Small intestine (tissue), 7 donors: ENCODE measurements around the gene TRIM47. TPM values are rescaled to one million over a fixed set of nuclear protein-coding genes. Genes with fewer than 3 reads are reported as not detected.
"Not testable (repeated sequence)": the region's sequence is repeated elsewhere in the genome, so short reads cannot be mapped to it uniquely, and the experiment has no call there.

Experiments
- DNase-seq, 2 donors: peaks; one replicate each; pipeline versions ENCODE4 v3.0.0 to v3.0.0-alpha.2; 2013
- FAIRE-seq: peaks from 2 replicates; lab custom pipeline; 2012; peaks lifted over from hg19 to GRCh38; lab: Jason Lieb, UNC
- H3K27ac ChIP-seq, 3 donors: one replicate each; pipeline ENCODE4 v1.5.1; 2013; ENCODE audit warnings: low read length in 2 of 3, mild to moderate bottlenecking in 2 of 3, control low read depth in 1 of 3, inconsistent platforms in 1 of 3, low read depth in 1 of 3, moderate library complexity in 1 of 3
- H3K27me3 ChIP-seq, 3 donors: one replicate each; pipeline ENCODE4 v1.6.1; 2013; ENCODE audit warnings: low read length in 3 of 3, inconsistent platforms in 1 of 3; ENCODE audit not compliant: control insufficient read depth in 3 of 3, insufficient read depth in 3 of 3
- H3K36me3 ChIP-seq, 3 donors: one replicate each; pipeline ENCODE4 v1.6.1; 2013; ENCODE audit warnings: low read length in 3 of 3, inconsistent platforms in 1 of 3, low read depth in 1 of 3, mild to moderate bottlenecking in 1 of 3, moderate library complexity in 1 of 3; ENCODE audit not compliant: control insufficient read depth in 3 of 3, insufficient read depth in 2 of 3
- H3K4me1 ChIP-seq, 3 donors: one replicate each; pipeline ENCODE4 v1.6.1; 2013; ENCODE audit warnings: low read length in 2 of 3, inconsistent platforms in 1 of 3, low read depth in 1 of 3, mild to moderate bottlenecking in 1 of 3, moderate library complexity in 1 of 3; ENCODE audit not compliant: control insufficient read depth in 3 of 3, insufficient read depth in 2 of 3
- H3K4me3 ChIP-seq, 3 donors: one replicate each; pipeline ENCODE4 v1.5.1; 2013; ENCODE audit warnings: low read length in 3 of 3, control low read depth in 1 of 3, inconsistent platforms in 1 of 3, low read depth in 1 of 3, mild to moderate bottlenecking in 1 of 3, moderate library complexity in 1 of 3
- H3K9me3 ChIP-seq, 2 donors: one replicate each; pipeline ENCODE4 v1.6.1; 2013; ENCODE audit warnings: low read depth in 1 of 2, low read length in 1 of 2; ENCODE audit not compliant: control insufficient read depth in 2 of 2, insufficient read depth in 1 of 2
- WGBS, 3 donors: extraction: QIAGEN DNeasy Blood & Tissue Kit; methylation state at CpG; one replicate each; pipeline ENCODE4 v1.1.7; 2013; 5-methylcytosine and 5-hydroxymethylcytosine counted together
- polyA plus RNA-seq, 4 donors: library from polyadenylated mRNA; stranded (reverse) in 3 of 4; unstranded in 1 of 4; fragments of 200-250 nt in 3 of 4; fragments of 120-200 nt in 1 of 4; gene quantifications; one replicate each; pipeline versions ENCODE4 v1.2.1 to v1.2.3, GENCODE V29; 2013
- donor health status: healthy with polysubstance abuse.
- donor health status: control.
- donor health status: control.
- donor health status: Bipolar disorder and iron deficiency.
- donor health status: healthy.

The TRIM47 gene
- polyA plus RNA-seq, 4 donors = 4.9 to 63.3 (median 43.8) TPM

DNA sequence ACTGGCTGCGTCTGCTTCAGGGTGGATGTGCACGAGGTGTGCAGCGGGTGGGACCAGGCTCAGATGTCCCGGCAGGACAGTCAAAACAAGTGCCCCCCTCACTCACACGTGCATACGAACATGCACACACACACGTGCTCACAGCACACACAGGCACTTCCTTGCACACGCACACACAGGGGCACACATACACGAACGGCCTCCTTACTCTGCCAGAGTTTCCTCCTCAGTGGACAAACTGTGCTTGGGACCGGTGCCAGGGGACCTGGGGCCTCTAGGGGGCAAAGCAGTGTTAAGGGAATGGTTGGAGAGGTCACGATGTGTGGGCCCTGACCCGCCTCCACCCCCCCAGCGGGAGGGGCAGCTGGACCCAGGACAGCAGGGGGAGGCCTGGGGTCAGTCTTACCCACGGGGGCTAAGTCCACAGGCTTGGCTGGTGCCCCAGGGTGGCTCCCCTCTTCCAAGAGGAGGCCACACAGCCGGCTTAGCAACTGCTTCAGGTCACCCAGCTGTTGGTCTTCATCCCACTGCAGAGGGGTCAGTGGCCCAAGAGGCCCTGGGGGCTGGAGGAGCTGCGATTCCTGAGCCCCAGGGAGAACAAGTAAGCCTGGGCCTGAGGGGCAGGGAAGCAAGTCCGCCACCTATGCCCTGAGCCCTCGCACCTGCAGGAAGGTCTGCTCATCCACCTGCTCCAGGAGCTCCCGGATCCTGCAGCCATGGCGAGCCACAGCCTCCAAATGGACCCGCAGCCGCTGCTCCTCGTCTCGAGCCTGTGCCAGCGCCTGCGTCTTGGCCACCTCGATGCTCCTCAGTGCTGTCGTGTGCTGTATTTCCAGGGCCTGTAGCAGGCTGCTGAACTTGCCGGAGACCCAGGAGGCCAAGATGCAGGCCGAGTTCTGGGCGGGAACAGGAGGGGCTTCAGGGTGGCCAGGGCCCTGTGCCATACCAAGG, 13.5 kb upstream of the TRIM47 start:
- Histone ChIP-seq H3K4me3 (no peak overlapping the region), H3K9me3 (no peaks in the 10 kb centered on the region), H3K27me3 (no peaks in the 10 kb centered on the region), H3K27ac (no peak overlapping the region), H3K36me3 (peaks cover 0 to 70% (median 3%) of the 10 kb centered on the region in 3 donors), H3K4me1 (peaks cover 0 to 51% (median 2%) of the 10 kb centered on the region in 3 donors)
- FAIRE-seq = no peak
- no peak for DNase-seq
- 57 to 72% (median 69%) methylated on average over 32 of the region's 32 CpGs for WGBS, 3 donors

- Histone ChIP-seq H3K9me3 (no peaks in the 10 kb centered on the region), H3K4me1 (peaks cover 0 to 51% (median 2%) of the 10 kb centered on the region in 3 donors), H3K4me3 (no peak overlapping the region), H3K27me3 (no peaks in the 10 kb centered on the region), H3K36me3 (peaks cover 0 to 75% (median 3%) of the 10 kb centered on the region in 3 donors), H3K27ac (no peak overlapping the region)
- DNase-seq (no peak), FAIRE-seq (no peak)
- 31 to 77% (median 51%) methylated on average over 31 of the region's 31 CpGs for WGBS, 3 donors
These were observed 12.7 kb upstream of the TRIM47 start for GRCh38 chr17:75891022-75891604.

DNA sequence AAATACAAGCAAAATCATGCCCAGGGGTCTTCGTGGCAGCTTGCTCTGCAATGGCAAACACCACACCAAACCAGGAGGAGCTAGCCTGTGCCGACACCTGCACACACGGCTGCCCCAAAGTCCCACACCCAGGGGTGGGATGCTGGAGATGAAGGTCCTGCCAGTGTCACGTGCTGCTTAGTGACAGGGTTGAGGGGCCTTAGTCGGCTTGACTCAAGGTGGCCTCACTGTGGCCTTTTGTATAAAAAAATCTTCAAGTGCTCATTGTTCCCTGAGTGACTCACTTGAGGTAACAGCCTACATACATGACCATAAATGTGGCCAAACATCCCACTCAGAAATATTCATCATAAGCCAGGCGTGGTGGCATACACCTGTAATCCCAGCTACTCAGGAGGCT, 11.1 kb upstream of the TRIM47 start:
- H3K4me3 ChIP-seq = no peak overlapping the region
- no peak for FAIRE-seq
- no peaks in the 10 kb centered on the region for H3K9me3 ChIP-seq
- H3K27ac ChIP-seq = no peak overlapping the region
- peaks cover 0 to 36% (median 0%) of the 10 kb centered on the region in 3 donors for H3K4me1 ChIP-seq
- H3K27me3 ChIP-seq = no peaks in the 10 kb centered on the region
- no peak for DNase-seq
- H3K36me3 ChIP-seq = peaks cover 0 to 69% (median 3%) of the 10 kb centered on the region in 3 donors
- WGBS, 3 donors = 79 to 87% (median 81%) methylated on average over 6 of the region's 6 CpGs

DNA sequence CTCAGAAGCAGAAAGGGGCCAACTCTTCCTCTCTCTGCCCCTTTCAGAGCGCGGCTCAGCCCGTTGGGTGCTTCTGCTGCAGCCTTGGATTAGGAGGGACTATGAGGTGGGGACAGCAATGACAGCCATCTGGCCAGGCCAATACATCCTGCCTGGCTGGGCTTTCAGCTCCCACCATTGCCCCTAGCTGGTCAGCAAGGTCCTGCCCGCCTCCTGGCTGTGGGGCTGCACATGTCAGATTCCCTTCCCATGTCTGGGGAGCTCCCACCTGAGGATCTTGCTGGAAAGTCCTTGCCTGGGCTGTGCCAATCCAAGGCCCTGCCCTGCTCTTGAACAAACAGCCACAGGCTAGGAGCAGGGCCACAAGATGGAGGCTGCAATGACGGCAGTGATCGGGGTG, 10.1 kb upstream of the TRIM47 start:
- FAIRE-seq (no peak), DNase-seq (no peak)
- peaks cover 0 to 60% (median 3%) of the 10 kb centered on the region in 3 donors for H3K36me3 ChIP-seq
- no peak overlapping the region for H3K27ac ChIP-seq
- WGBS, 3 donors = 84 to 88% (median 85%) methylated on average over 6 of the region's 6 CpGs
- no peaks in the 10 kb centered on the region for H3K9me3 ChIP-seq
- no peak overlapping the region for H3K4me3 ChIP-seq
- H3K4me1 ChIP-seq = peaks cover 0 to 27% (median 0%) of the 10 kb centered on the region in 3 donors
- no peaks in the 10 kb centered on the region for H3K27me3 ChIP-seq

DNA sequence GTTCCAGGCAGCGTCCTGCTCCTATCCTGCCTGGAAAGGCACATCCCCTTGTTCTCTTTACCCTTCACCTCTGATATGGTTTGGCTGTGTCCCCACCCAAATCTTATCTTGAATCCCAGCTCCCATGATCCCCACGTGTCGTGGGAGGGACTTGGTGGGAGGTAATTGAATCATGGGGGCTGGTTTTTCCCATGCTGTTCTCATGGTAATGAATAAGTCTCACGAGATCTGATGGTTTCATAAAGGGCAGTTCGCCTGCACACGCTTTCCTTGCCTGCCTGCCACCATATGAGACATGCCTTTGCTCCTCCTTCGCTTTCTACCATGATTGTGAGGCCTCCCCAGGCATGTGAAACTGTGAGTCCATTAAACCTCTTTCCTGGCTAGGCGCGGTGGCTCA, 7.5 kb upstream of the TRIM47 start:
- not testable (repeated sequence) for H3K27me3 ChIP-seq, FAIRE-seq, H3K4me1 ChIP-seq, H3K4me3 ChIP-seq, DNase-seq, H3K27ac ChIP-seq, H3K9me3 ChIP-seq
- peaks cover 0 to 34% (median 1%) of the 10 kb centered on the region in 3 donors for H3K36me3 ChIP-seq
- WGBS, 3 donors = 75 to 81% (median 78%) methylated on average over 9 of the region's 9 CpGs

- Histone ChIP-seq H3K36me3 (peaks cover 0 to 29% (median 0%) of the 10 kb centered on the region in 3 donors), H3K27me3 (no peaks in the 10 kb centered on the region), H3K9me3 (no peaks in the 10 kb centered on the region), H3K27ac (no peak overlapping the region), H3K4me3 (no peak overlapping the region), H3K4me1 (no peaks in the 10 kb centered on the region)
- WGBS, 3 donors = 65 to 79% (median 72%) methylated on average over 8 of the region's 8 CpGs
- DNase-seq (no peak), FAIRE-seq (no peak)
These were observed 7.0 kb upstream of the TRIM47 start for GRCh38 chr17:75885431-75885830.

DNA sequence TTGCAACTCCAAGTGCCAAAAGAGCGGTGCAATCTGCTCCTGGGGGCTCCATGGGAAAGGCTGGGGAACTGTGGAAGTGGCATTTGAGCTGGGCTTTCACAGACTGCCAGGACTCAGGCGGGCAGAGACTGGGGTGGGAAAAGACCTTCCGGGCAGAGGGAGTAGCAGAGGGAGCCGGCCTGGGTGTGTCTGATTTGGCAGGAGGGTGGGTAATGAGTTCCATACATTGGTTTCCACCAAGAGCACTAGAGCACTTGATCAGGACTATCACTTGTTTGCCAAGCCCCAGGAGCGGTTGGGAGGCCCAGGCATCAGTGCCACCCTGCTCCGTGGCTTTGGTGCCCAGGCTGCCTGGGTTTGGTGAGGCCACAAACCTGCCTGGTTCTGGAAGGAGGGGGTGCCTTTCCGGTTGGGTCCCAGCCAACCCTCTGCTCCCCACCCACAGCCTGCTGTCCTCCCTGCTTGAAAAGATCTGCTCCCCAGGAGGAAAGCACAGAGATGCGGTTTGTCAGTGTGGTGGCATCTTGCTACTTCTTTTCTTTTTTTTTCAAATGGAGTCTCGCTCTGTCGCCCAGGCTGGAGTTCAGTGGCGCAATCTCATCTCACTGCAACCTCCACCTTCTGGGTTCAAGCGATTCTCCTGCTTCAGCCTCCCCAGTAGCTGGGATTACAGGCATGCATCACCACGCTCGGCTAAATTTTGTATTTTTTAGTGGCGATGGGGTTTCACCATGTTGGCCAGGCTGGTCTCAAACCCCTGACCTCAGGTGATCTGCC, 3.5 kb upstream of the TRIM47 start:
- no peaks in the 10 kb centered on the region for H3K9me3 ChIP-seq
- H3K36me3 ChIP-seq = peaks cover 0 to 7% (median 0%) of the 10 kb centered on the region in 3 donors
- H3K4me3 ChIP-seq = no peak overlapping the region
- DNase-seq (no peak), FAIRE-seq (no peak)
- H3K4me1 ChIP-seq = peaks cover 0 to 8% (median 0%) of the 10 kb centered on the region in 3 donors
- no peak overlapping the region for H3K27ac ChIP-seq
- 80 to 87% (median 82%) methylated on average over 14 to 15 of the region's 15 CpGs for whole genome bisulfite sequencing, 3 donors
- peaks cover 0 to 12% (median 0%) of the 10 kb centered on the region in 3 donors for H3K27me3 ChIP-seq

DNA sequence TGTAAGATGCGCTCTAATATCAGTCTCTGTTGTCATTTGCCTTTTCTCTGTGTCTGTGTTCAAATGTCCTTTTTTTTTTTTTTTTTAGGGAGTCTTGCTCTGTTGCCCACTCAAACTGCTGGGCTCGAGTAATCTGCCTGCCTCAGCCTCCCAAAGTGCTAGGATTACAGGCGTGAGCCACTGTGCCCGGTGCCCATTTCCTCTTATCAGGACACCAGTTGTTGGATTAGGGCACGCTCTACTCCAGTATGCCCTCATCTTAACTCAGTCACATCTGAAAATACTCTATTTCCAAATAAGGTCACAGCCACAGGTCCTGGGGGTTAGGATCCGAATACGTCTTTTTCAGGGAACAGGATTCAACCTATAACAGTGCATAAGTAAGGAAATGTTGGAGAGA, 1.9 kb upstream of the TRIM47 start:
- Histone ChIP-seq H3K4me3 (no peak overlapping the region), H3K4me1 (peaks cover 0 to 23% (median 3%) of the 10 kb centered on the region in 3 donors), H3K27ac (no peak overlapping the region), H3K9me3 (no peaks in the 10 kb centered on the region), H3K27me3 (peaks cover 0 to 12% (median 0%) of the 10 kb centered on the region in 3 donors), H3K36me3 (peaks cover 0 to 15% (median 0%) of the 10 kb centered on the region in 3 donors)
- FAIRE-seq (no peak), DNase-seq (no peak)
- WGBS, 3 donors = 71 to 76% (median 72%) methylated on average over 7 of the region's 7 CpGs
